HepG2 (cell line): ENCODE results near the gene INTS15. TPM values are rescaled to one million over a fixed set of nuclear protein-coding genes. Genes with fewer than 3 reads are reported as not detected.
"Not testable (repeated sequence)": the region's sequence is repeated elsewhere in the genome, so short reads cannot be mapped to it uniquely, and the experiment has no call there.

Source experiments
- ATAC-seq: fragments of 200-7000 bp; cut with Tn5 transposase; 3 replicates; pipeline ENCODE4 v1.9.1; 2020; ENCODE audit warnings: mild to moderate bottlenecking, moderate library complexity
- BruUV-seq: library from RNA; stranded (reverse); fragments of 400-500 nt; replicated peaks from 2 replicates; lab custom pipeline; 2021; lab: Mats Ljungman, UMichigan
- CTCF ChIA-PET: fragments of 300-600 bp; formaldehyde crosslinking; extraction: SDS; loops from one replicate; lab custom pipeline; 2021; ENCODE audit warnings: low total read pairs, inconsistent platforms, low intra/inter-chr PET ratio; lab: Yijun Ruan, JAX
- POLR2A ChIA-PET: fragments of 350-600 bp; sonication (Branson Sonifier 250); formaldehyde crosslinking; loops from one replicate; lab custom pipeline; 2020; ENCODE audit warnings: antibody characterized with exemption, inconsistent platforms; lab: Yijun Ruan, JAX
- DNase-seq: peaks from one replicate; pipeline ENCODE4 v3.0.0-alpha.2; 2015; ENCODE audit warnings: low spot score
- FAIRE-seq: peaks from 3 replicates; lab custom pipeline; 2011; peaks lifted over from hg19 to GRCh38; lab: Jason Lieb, UNC
- H2AFZ ChIP-seq: one replicate; pipeline ENCODE4 v1.6.1; 2011; ENCODE audit warnings: low read length, inconsistent platforms
- H3K27ac ChIP-seq: fragments of 300-600 bp; 3 replicates; pipeline ENCODE4 v1.8.0; 2011; ENCODE audit warnings: mixed run types, mild to moderate bottlenecking, mixed read lengths, low read length, inconsistent platforms; ENCODE audit not compliant: insufficient read depth; ENCODE audit errors: extremely low read length
- H3K27me3 ChIP-seq, 2 experiments: fragments of 200-600 bp in 1 of 2; 2 replicates in 1 of 2; 3 replicates in 1 of 2; pipeline versions ENCODE4 v1.6.0 to v1.8.0; 2011; ENCODE audit warnings: low read length in 2 of 2, mild to moderate bottlenecking in 2 of 2, moderate library complexity in 2 of 2, inconsistent platforms in 1 of 2; ENCODE audit not compliant: insufficient read depth in 2 of 2, control insufficient read depth in 1 of 2
- H3K36me3 ChIP-seq, 2 experiments: fragments of 200-600 bp in 1 of 2; replicated peaks in 1 of 2; 2 replicates in 1 of 2; 3 replicates in 1 of 2; pipeline versions ENCODE4 v1.5.1 to v1.8.0; 2011; ENCODE audit warnings: low read length in 2 of 2, inconsistent platforms in 1 of 2; ENCODE audit not compliant: insufficient read depth in 2 of 2, control insufficient read depth in 1 of 2
- H3K4me1 ChIP-seq: 2 replicates; pipeline ENCODE4 v1.5.1; 2012; ENCODE audit warnings: low read length, inconsistent platforms; ENCODE audit not compliant: insufficient read depth
- H3K4me2 ChIP-seq: 2 replicates; pipeline ENCODE4 v1.6.0; 2011; ENCODE audit warnings: low read depth, low read length, inconsistent platforms
- H3K4me3 ChIP-seq, 3 experiments: fragments of 200-600 bp in 1 of 3; sonication (generic), shearing (Covaris generic) in 1 of 3; replicated peaks in 1 of 3; 2 replicates each; pipeline ENCODE4 v1.5.1; 2011 to 2016; ENCODE audit warnings: low read length in 3 of 3, inconsistent platforms in 2 of 3, low read depth in 2 of 3, mild to moderate bottlenecking in 2 of 3, control low read depth in 1 of 3, mixed read lengths in 1 of 3; ENCODE audit not compliant: insufficient read depth in 1 of 3
- H3K79me2 ChIP-seq: one replicate; pipeline ENCODE4 v1.6.1; 2011; ENCODE audit warnings: low read length, inconsistent platforms; ENCODE audit not compliant: insufficient read depth
- H3K9ac ChIP-seq: 2 replicates; pipeline ENCODE4 v1.6.0; 2011; ENCODE audit warnings: mild to moderate bottlenecking, low read depth, low read length, inconsistent platforms; ENCODE audit not compliant: insufficient read depth
- H3K9me3 ChIP-seq: 2 replicates; pipeline ENCODE4 v1.5.1; 2012; ENCODE audit warnings: mild to moderate bottlenecking, low read length
- H4K20me1 ChIP-seq: 2 replicates; pipeline ENCODE4 v1.6.0; 2011; ENCODE audit warnings: inconsistent platforms, mild to moderate bottlenecking, low read length, moderate library complexity; ENCODE audit not compliant: insufficient read depth
- KLF13 ChIP-seq: sonication (generic); formaldehyde crosslinking; IDR thresholded peaks from 2 replicates; pipeline ENCODE4 v1.4.0; 2020; ENCODE audit warnings: mild to moderate bottlenecking, missing genetic modification reagents
- MTERF4 ChIP-seq: sonication (generic); formaldehyde crosslinking; IDR thresholded peaks from 2 replicates; pipeline ENCODE4 v1.8.0; 2023; ENCODE audit warnings: mild to moderate bottlenecking, missing genetic modification reagents
- SALL1 ChIP-seq: sonication (generic); formaldehyde crosslinking; IDR thresholded peaks from 2 replicates; pipeline ENCODE4 v1.8.0; 2022; ENCODE audit warnings: mild to moderate bottlenecking, missing genetic modification reagents
- ZNF687 ChIP-seq: sonication (generic); formaldehyde crosslinking; IDR thresholded peaks from 2 replicates; pipeline ENCODE4 v1.5.1; 2020; ENCODE audit warnings: mild to moderate bottlenecking, missing genetic modification reagents, moderate library complexity
- WGBS: methylation state at CpG from one replicate; pipeline ENCODE4 v1.1.6; 2017; ENCODE audit warnings: low lambda C conversion rate; 5-methylcytosine and 5-hydroxymethylcytosine counted together
- in situ Hi-C: cut with HindIII; loops from 2 replicates; pipeline ENCODE4 v1.10.0; 2017; ENCODE audit warnings: low pct_unique_long_range_greater_than_20kb; ENCODE audit not compliant: extremely low pct_ligation_motif_present
- intact Hi-C: fragments of 100-400 bp; cut with micrococcal nuclease; formaldehyde crosslinking; loops from one replicate; pipeline ENCODE4 v1.10.0; 2022; ENCODE audit not compliant: unreplicated experiment
- polyA plus RNA-seq, 8 experiments: library from polyadenylated mRNA; depleted of rRNA in 3 of 8; stranded (reverse) in 7 of 8; unstranded in 1 of 8; fragments of >200 nt; fragmentation: Illumina TruSeq in 4 of 8; extraction: Trizol in 4 of 8; gene quantifications; 2 replicates each; pipeline versions ENCODE4 v1.2.1 to v1.2.3, GENCODE V29; 2011 to 2016; ENCODE audit warnings: low read depth in 4 of 8, missing spikeins in 1 of 8, mixed read lengths in 1 of 8; ENCODE audit not compliant: insufficient read depth in 1 of 8
- total RNA-seq, 5 experiments: library from RNA; depleted of rRNA; stranded (reverse); fragments of >200 nt; fragmentation: Illumina TruSeq; extraction: Trizol; gene quantifications; 2 replicates each; pipeline ENCODE4 v1.2.3, GENCODE V29; 2016; ENCODE audit warnings: low read depth in 1 of 5
- TF ChIP-seq, protein P1 (sequence below): sonication (generic); formaldehyde crosslinking; IDR thresholded peaks from 2 replicates; pipeline ENCODE4 v1.4.0; 2020; ENCODE audit warnings: missing genetic modification reagents, borderline replicate concordance
- TF ChIP-seq, protein P2 (sequence below): IDR thresholded peaks from 2 replicates; pipeline ENCODE4 v1.6.1; 2016; ENCODE audit warnings: low read depth

INTS15 gene
- total and polyA plus RNA-seq, 2 of the 13 experiments (the other 11 are each of a cell fraction or from before 2014, with no cell fraction given): 16.3 to 25.7 TPM

- peak; percentile 38; the same call in 1 of the 2 replicates for TF ChIP-seq MTERF4 (CRISPR knock-in tag)
Measured at GRCh38 chr7:6579446-6579845, 10.4 kb upstream of the INTS15 start (continued).

DNA sequence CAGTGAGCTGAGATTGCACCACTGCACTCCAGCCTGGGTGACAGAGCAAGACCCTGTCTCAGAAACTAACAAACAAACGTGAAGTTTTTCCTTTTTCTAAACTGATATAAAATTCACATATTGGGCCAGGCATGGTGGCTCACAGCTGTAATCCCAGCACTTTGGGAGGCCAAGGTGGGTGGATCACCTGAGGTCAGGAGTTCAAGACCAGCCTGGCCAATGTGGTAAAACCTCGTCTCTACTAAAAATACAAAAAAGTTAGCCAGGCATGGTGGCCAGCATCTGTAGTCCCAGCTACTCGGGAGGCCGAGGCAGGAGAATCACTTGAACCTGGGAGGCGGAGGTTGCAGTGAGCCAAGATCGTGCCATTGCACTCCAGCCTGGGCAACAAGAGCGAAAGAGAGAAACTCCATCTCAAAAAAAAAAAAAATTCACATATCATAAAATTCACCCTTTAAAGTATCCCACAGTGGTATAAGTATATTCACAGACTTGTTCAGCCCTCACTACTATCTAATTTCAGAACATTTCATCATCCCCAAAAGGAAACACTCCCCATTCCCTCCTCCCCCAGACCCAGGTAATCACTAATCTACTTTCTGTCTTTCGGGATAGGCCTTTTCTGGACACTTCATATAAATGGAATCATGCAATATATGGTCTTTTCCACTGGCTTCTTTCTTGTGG is 3.9 kb upstream of the INTS15 start:
- FAIRE-seq, DNase-seq, H3K9me3 ChIP-seq, H4K20me1 ChIP-seq, H3K79me2 ChIP-seq, H3K27ac ChIP-seq, in situ Hi-C loops, H3K27me3 ChIP-seq, POLR2A ChIA-PET, H3K9ac ChIP-seq, intact Hi-C loops, CTCF ChIA-PET, BruUV-seq, H3K4me3 ChIP-seq, ATAC-seq, H3K4me2 ChIP-seq, H2AFZ ChIP-seq: not testable (repeated sequence)
- 96% methylated on average over 8 of the region's 8 CpGs for WGBS
- H3K4me1 ChIP-seq: peaks cover 28% of the 10 kb centered on the region
- peaks cover 16 to 44% of the 10 kb centered on the region in 2 experiments for H3K36me3 ChIP-seq

DNA sequence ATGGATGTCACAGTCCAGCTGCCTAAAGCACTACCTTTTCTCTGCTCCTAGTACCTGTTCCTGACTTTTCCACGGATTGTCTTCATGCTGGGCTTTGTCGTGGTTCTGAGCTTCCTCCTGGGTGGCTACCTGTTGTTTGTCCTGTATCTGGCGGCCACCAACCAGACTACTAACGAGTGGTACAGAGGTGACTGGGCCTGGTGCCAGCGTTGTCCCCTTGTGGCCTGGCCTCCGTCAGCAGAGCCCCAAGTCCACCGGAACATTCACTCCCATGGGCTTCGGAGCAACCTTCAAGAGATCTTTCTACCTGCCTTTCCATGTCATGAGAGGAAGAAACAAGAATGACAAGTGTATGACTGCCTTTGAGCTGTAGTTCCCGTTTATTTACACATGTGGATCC is 1.3 kb upstream of the INTS15 start:
- Histone ChIP-seq H3K36me3 (peaks cover 12 to 34% of the 10 kb centered on the region in 2 experiments), H3K9me3 (no peaks in the 10 kb centered on the region), H3K4me3 (peak overlapping the region in 1 of 3 experiments; percentile 97; a peak in 1 of 6 replicates), H3K27ac (peak overlapping the region; percentile 71), H4K20me1 (no peaks in the 10 kb centered on the region), H3K27me3 (no peaks in the 10 kb centered on the region), H2AFZ (no peak overlapping the region), H3K4me1 (peaks cover 33% of the 10 kb centered on the region), H3K79me2 (peaks cover 11% of the 10 kb centered on the region), H3K4me2 (peak overlapping the region; percentile 66), H3K9ac (peak overlapping the region; percentile 43)
- in situ Hi-C loops: no loop called here
- 11% methylated on average over 6 of the region's 9 CpGs for WGBS
- FAIRE-seq (no peak), DNase-seq (peak; percentile 51), ATAC-seq (peak; percentile 49)
- ChIA-PET CTCF (no interaction called here), POLR2A (interaction anchor here (1.3 to 5.1 kb wide), 2 partner anchors 12 to 17 kb away, joined by 3 to 105 read pairs; partner anchors contain the start of gene ZDHHC4)
- no TSS peak for BruUV-seq
- intact Hi-C loops: no loop called here
- TF ChIP-seq, protein P1, sequence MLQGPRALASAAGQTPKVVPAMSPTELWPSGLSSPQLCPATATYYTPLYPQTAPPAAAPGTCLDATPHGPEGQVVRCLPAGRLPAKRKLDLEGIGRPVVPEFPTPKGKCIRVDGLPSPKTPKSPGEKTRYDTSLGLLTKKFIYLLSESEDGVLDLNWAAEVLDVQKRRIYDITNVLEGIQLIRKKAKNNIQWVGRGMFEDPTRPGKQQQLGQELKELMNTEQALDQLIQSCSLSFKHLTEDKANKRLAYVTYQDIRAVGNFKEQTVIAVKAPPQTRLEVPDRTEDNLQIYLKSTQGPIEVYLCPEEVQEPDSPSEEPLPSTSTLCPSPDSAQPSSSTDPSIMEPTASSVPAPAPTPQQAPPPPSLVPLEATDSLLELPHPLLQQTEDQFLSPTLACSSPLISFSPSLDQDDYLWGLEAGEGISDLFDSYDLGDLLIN (CRISPR knock-in tag): no peak
- TF ChIP-seq KLF13 (CRISPR knock-in tag) (no peak), SALL1 (CRISPR knock-in tag) (peak; percentile 67; the same call in 1 of the 2 replicates), ZNF687 (CRISPR knock-in tag) (peak; percentile 84)
- TF ChIP-seq, protein P2, sequence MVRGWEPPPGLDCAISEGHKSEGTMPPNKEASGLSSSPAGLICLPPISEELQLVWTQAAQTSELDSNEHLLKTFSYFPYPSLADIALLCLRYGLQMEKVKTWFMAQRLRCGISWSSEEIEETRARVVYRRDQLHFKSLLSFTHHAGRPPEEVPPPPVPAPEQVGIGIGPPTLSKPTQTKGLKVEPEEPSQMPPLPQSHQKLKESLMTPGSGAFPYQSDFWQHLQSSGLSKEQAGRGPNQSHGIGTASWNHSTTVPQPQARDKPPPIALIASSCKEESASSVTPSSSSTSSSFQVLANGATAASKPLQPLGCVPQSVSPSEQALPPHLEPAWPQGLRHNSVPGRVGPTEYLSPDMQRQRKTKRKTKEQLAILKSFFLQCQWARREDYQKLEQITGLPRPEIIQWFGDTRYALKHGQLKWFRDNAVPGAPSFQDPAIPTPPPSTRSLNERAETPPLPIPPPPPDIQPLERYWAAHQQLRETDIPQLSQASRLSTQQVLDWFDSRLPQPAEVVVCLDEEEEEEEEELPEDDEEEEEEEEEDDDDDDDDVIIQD (CRISPR knock-in tag): 0 out of 2 replicates have a peak, but pooled peaks have one; percentile 43
